Activated CD4-positive, alpha-beta T cell treated with anti-CD3 and anti-CD28 coated beads, Interleukin-2, Interleukin-4, amounts not matched to agents 100 ng/mL and 50 ng/mL, durations not matched to agents 16 hours and 8 hours (primary cell): Measurements from ENCODE around the gene ZFHX3.

ENCODE experiments used
- DNase-seq: peaks from one replicate; pipeline ENCODE4 v3.0.0-alpha.2; 2020; ENCODE audit warnings: low spot score

Gene ZFHX3

GRCh38 chr16:72950669-72951068 lies 97.3 kb downstream of the ZFHX3 start:
- DNase-seq = no peak

GRCh38 chr16:72948238-72948829 lies 99.6 kb downstream of the ZFHX3 start:
- no peak for DNase-seq

GRCh38 chr16:72947379-72948237 lies 100.3 kb downstream of the ZFHX3 start:
- no peak for DNase-seq

- DNase-seq = no peak
These were observed 101.3 kb downstream of the ZFHX3 start for GRCh38 chr16:72946474-72947194.

GRCh38 chr16:72946063-72946462 lies 101.9 kb downstream of the ZFHX3 start:
- no peak for DNase-seq

- no peak for DNase-seq
These were observed 102.3 kb downstream of the ZFHX3 start for GRCh38 chr16:72945611-72946010.

GRCh38 chr16:72944757-72945485 lies 103.0 kb downstream of the ZFHX3 start:
- no peak for DNase-seq

- DNase-seq = no peak
These were observed 105.9 kb downstream of the ZFHX3 start for GRCh38 chr16:72942021-72942420.

GRCh38 chr16:72940886-72941285 lies 107.0 kb downstream of the ZFHX3 start:
- DNase-seq = no peak

GRCh38 chr16:72939247-72939646 lies 108.7 kb downstream of the ZFHX3 start:
- no peak for DNase-seq

GRCh38 chr16:72938795-72939164 lies 109.1 kb downstream of the ZFHX3 start:
- DNase-seq = no peak

GRCh38 chr16:72937916-72938794 lies 109.8 kb downstream of the ZFHX3 start:
- no peak for DNase-seq

GRCh38 chr16:72937360-72937759 lies 110.6 kb downstream of the ZFHX3 start:
- DNase-seq = no peak

- no peak for DNase-seq
These were observed 111.5 kb downstream of the ZFHX3 start for GRCh38 chr16:72936408-72936807.

- DNase-seq = no peak
These were observed 112.0 kb downstream of the ZFHX3 start for GRCh38 chr16:72935896-72936295.

- no peak for DNase-seq
These were observed 113.1 kb downstream of the ZFHX3 start for GRCh38 chr16:72934636-72935403.

- DNase-seq = no peak
These were observed 115.1 kb downstream of the ZFHX3 start for GRCh38 chr16:72932677-72933335.

- no peak for DNase-seq
These were observed 115.9 kb downstream of the ZFHX3 start for GRCh38 chr16:72932050-72932449.

- no peak for DNase-seq
These were observed 117.5 kb downstream of the ZFHX3 start for GRCh38 chr16:72930396-72930795.
